Activated T-cell treated with anti-CD3 and anti-CD28 coated beads, Interleukin-2, amount 50 U/mL, for 72 hours (primary cell): ENCODE measurements around the gene HOXA11. TPM values are rescaled to one million over a fixed set of nuclear protein-coding genes. Genes with fewer than 3 reads are reported as not detected.
A peak's percentile ranks its signal among the peaks of the same experiment; 100 is the strongest.

ENCODE experiments used
- ATAC-seq, 2 donors: fragments of 150-1000 bp; cut with Tn5 transposase; replicated peaks in 1 of 2; 2 replicates each; pipeline ENCODE4 v1.10.0; 2021; ENCODE audit warnings: moderate library complexity in 2 of 2, mild to moderate bottlenecking in 1 of 2
- DNase-seq, 2 donors: peaks; one replicate each; pipeline ENCODE4 v3.0.0; 2021 to 2022; ENCODE audit warnings: mixed read lengths in 1 of 2
- H3K27ac Mint-ChIP-seq: one replicate; pipeline ENCODE4 v1.8.0; 2022; ENCODE audit warnings: mild to moderate bottlenecking, moderate library complexity, mixed read lengths
- H3K27me3 Mint-ChIP-seq: one replicate; pipeline ENCODE4 v1.8.0; 2022; ENCODE audit warnings: low read depth, mixed read lengths
- H3K36me3 Mint-ChIP-seq, 2 donors: one replicate each; pipeline ENCODE4 v1.8.0; 2022; ENCODE audit warnings: mixed read lengths in 2 of 2, mild to moderate bottlenecking in 1 of 2; ENCODE audit not compliant: insufficient read depth in 2 of 2
- H3K4me1 Mint-ChIP-seq: one replicate; pipeline ENCODE4 v1.8.0; 2022; ENCODE audit warnings: low read depth, mixed read lengths
- H3K4me3 Mint-ChIP-seq, 2 donors: one replicate each; pipeline ENCODE4 v1.8.0; 2022; ENCODE audit warnings: mild to moderate bottlenecking in 2 of 2, mixed read lengths in 2 of 2, moderate library complexity in 2 of 2
- H3K9me3 Mint-ChIP-seq, 2 donors: one replicate each; pipeline ENCODE4 v1.8.0; 2022; ENCODE audit warnings: mixed read lengths in 2 of 2
- total RNA-seq, 2 donors: library from RNA; stranded (reverse); gene quantifications; one replicate each; pipeline ENCODE4 v1.2.3, GENCODE V29; 2022

Gene HOXA11
- total RNA-seq, 2 donors from 2014 or later = 0.09 to 0.14 TPM

GRCh38 chr7:27141137-27141922 lies 43.7 kb downstream of the HOXA11 start:
- DNase-seq = no peak
- no peaks in the 10 kb centered on the region for H3K9me3 Mint-ChIP-seq
- no peak for ATAC-seq
- H3K27me3 Mint-ChIP-seq = peaks cover 47% of the 10 kb centered on the region
- no peak overlapping the region for H3K27ac Mint-ChIP-seq
- H3K4me1 Mint-ChIP-seq = peaks cover 1% of the 10 kb centered on the region
- no peaks in the 10 kb centered on the region for H3K36me3 Mint-ChIP-seq
- no peak overlapping the region for H3K4me3 Mint-ChIP-seq

DNA sequence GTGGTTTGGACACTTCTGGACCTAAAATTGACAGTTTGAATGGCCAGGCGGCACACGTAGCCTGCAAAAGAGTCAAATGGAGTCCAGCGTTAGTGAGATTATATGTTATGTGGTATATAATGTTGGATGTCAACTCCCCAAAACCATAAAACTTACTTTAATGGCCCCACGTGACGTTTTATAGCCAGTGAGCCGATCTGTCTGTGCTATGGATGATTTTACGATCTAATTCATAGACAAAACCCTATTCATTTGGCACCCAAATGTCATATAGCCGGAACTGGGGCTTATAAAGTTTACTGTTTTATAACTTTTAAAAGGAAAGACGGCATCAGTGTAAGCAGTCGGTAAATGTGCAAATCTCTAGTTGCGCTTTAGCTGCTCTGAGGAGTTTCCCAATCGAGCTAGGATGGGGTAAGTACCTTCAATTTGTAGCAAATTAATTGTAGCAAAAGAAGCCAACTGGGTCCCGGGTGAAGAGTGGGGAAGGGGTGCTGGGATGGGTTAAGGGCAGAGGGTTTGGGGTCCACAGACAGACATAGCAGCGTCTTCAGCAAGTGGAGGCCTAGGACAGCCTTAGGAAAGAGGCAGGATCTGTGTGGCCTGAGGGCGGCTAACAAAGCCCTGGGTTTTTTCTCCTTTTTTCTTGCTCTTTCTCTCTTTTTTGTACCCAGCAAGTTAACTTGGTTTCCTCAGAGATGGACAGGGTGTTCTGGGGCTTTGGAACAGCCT lies 44.7 kb downstream of the HOXA11 start:
- Mint-ChIP-seq H3K36me3 (peaks cover 0 to 2% of the 10 kb centered on the region in 2 donors), H3K27ac (no peak overlapping the region), H3K9me3 (no peaks in the 10 kb centered on the region), H3K4me1 (peaks cover 12% of the 10 kb centered on the region), H3K27me3 (peaks cover 46% of the 10 kb centered on the region), H3K4me3 (no peak overlapping the region)
- no peak for DNase-seq
- ATAC-seq = no peak

GRCh38 chr7:27139334-27140125 lies 45.5 kb downstream of the HOXA11 start:
- H3K27ac Mint-ChIP-seq = no peak overlapping the region

DNA sequence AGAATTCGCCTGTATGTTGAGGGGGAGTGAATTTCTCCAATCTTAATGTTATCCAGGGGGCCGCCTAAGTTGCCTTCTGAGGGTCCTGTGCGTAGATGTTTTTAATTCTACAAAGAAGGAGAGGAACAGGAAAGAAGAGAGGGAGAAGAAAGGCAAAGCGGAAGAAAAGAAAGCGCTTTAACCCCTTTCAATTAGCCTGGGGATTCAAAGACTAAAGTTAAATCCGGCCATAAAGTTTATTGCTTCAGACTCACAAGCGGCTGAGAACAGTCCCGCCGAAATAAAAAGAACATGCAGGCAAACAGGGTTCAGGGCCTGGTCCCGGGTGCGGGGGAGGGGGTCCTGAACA lies 46.1 kb downstream of the HOXA11 start:
- Mint-ChIP-seq H3K9me3 (no peaks in the 10 kb centered on the region), H3K36me3 (peaks cover 0 to 2% of the 10 kb centered on the region in 2 donors), H3K4me3 (no peak overlapping the region), H3K27me3 (peaks cover 42% of the 10 kb centered on the region), H3K4me1 (peaks cover 25% of the 10 kb centered on the region), H3K27ac (no peak overlapping the region)
- DNase-seq (no peak), ATAC-seq (no peak)

More at GRCh38 chr7:27139334-27140125, 45.5 kb downstream of the HOXA11 start:
- DNase-seq (no peak), ATAC-seq (no peak)
- H3K4me1 Mint-ChIP-seq = peaks cover 19% of the 10 kb centered on the region
- peaks cover 0 to 2% of the 10 kb centered on the region in 2 donors for H3K36me3 Mint-ChIP-seq
- H3K4me3 Mint-ChIP-seq = no peak overlapping the region
- no peaks in the 10 kb centered on the region for H3K9me3 Mint-ChIP-seq
- H3K27me3 Mint-ChIP-seq = peaks cover 42% of the 10 kb centered on the region

DNA sequence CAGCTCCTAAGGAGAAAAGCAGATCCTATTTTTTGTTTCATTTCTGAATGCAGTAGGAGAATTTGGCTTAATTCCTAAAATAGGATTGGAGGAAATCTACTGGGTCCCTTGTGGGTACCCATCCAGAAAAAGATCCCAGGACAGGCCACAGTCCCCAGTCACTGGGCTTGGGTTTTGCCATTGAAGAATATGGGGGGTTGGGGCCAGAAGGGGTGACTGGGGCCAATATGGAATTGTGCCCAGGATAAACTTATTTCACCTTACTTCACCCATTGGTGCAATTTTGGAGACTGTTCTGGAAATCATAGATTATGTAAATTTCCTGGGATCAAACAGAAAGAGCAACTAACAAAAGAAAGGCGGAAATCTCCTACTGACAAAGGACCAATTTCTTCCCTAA lies 46.6 kb downstream of the HOXA11 start:
- peaks cover 0 to 2% of the 10 kb centered on the region in 2 donors for H3K36me3 Mint-ChIP-seq
- peaks cover 42% of the 10 kb centered on the region for H3K27me3 Mint-ChIP-seq
- H3K27ac Mint-ChIP-seq = no peak overlapping the region
- peaks cover 30% of the 10 kb centered on the region for H3K4me1 Mint-ChIP-seq
- no peaks in the 10 kb centered on the region for H3K9me3 Mint-ChIP-seq
- DNase-seq = no peak
- no peak overlapping the region for H3K4me3 Mint-ChIP-seq
- ATAC-seq = no peak

DNA sequence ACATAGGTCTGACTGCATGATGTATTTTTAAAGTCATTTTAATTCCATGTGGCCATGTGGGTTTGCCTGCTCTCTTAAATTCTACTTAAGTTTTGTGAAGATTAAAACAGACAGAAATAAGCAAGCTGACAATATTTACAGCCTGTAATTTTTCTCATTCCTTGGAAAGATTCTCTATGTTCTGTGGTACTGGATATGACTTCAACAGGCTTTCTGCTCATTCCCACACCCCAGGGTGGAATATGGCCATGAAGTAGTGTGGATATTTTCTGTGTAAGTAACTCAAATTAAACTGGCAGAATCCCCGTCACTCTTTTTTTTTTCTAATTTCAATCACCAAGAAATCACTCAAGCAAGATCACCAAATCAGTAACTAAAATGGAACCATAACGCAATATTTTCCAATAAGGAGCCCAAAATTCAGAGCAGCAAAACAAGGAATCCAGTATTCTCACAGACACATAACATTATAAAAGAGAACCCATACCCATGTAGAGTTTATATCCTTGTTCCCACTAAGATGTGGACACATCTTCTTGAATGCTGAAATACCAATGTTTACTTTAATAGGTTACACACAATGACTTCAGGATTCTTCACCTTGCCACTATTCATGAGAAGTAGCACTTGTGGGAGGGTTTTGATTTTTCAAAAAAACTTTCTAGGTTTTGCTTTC lies 47.3 kb downstream of the HOXA11 start:
- H3K4me1 Mint-ChIP-seq = peaks cover 35% of the 10 kb centered on the region
- DNase-seq (no peak), ATAC-seq (no peak)
- H3K27me3 Mint-ChIP-seq = peaks cover 47% of the 10 kb centered on the region
- no peak overlapping the region for H3K4me3 Mint-ChIP-seq
- H3K36me3 Mint-ChIP-seq = peaks cover 0 to 2% of the 10 kb centered on the region in 2 donors
- no peak overlapping the region for H3K27ac Mint-ChIP-seq
- no peaks in the 10 kb centered on the region for H3K9me3 Mint-ChIP-seq

DNA sequence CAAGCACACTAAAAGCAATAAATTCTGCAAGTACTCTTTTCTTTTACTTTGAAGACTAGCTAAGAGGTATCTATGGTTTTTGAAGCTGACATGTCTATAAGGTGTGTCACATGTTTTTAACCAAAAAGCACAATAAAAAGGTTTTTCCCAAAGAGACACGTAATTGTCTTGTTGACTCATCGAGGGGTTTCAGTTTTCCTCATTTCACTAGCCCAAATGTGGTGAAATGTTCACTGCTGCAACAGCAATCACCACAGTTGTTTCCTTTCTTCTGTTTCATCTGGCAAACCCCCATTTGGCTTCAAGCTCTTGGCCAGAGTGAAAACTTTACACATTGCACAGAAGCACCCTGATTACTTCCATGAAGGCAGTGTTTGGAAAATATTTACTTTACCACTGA lies 50.6 kb downstream of the HOXA11 start:
- peaks cover 43% of the 10 kb centered on the region for H3K27me3 Mint-ChIP-seq
- peak overlapping the region; percentile 52 to 59 for H3K4me3 Mint-ChIP-seq
- peaks cover 0 to 3% of the 10 kb centered on the region in 2 donors for H3K36me3 Mint-ChIP-seq
- H3K27ac Mint-ChIP-seq = peak overlapping the region; percentile 84
- H3K4me1 Mint-ChIP-seq = peaks cover 48% of the 10 kb centered on the region
- peak; percentile 73 to 87 for ATAC-seq
- DNase-seq = peak; percentile 55 to 59
- H3K9me3 Mint-ChIP-seq = no peaks in the 10 kb centered on the region

GRCh38 chr7:27133409-27134231 lies 51.4 kb downstream of the HOXA11 start:
- Mint-ChIP-seq H3K36me3 (peaks cover 0 to 3% of the 10 kb centered on the region in 2 donors), H3K27ac (no peak overlapping the region), H3K9me3 (no peaks in the 10 kb centered on the region), H3K4me1 (peaks cover 48% of the 10 kb centered on the region), H3K27me3 (peaks cover 51% of the 10 kb centered on the region), H3K4me3 (peak overlapping the region; percentile 52 to 59)
- ATAC-seq (peak in 1 of 2 donors; percentile 3), DNase-seq (no peak)

- ATAC-seq (no peak), DNase-seq (no peak)
- peaks cover 53% of the 10 kb centered on the region for H3K27me3 Mint-ChIP-seq
- no peaks in the 10 kb centered on the region for H3K9me3 Mint-ChIP-seq
- no peak overlapping the region for H3K4me3 Mint-ChIP-seq
- H3K4me1 Mint-ChIP-seq = peaks cover 48% of the 10 kb centered on the region
- no peak overlapping the region for H3K27ac Mint-ChIP-seq
- H3K36me3 Mint-ChIP-seq = peaks cover 0 to 3% of the 10 kb centered on the region in 2 donors
These were observed 52.1 kb downstream of the HOXA11 start for GRCh38 chr7:27132978-27133377.

DNA sequence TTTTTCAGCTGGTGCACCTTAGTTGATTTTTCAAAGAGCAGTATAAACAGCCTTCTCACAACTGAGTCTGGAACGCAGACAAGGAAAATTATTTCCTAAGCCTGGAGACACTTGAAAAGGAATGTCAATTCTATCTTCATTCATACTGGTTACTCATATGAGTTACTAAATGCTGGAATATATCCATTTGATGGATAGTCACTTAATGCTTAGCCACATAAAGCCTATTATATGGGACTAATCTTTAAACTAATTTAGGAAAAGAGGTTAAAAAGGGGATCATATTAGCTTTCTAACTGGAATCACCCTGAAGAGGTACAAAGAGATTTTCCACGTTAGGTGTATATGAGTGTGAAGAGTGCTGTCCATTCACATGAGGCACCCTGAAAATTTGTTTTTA lies 52.8 kb downstream of the HOXA11 start:
- DNase-seq (no peak), ATAC-seq (no peak)
- Mint-ChIP-seq H3K36me3 (peaks cover 0 to 3% of the 10 kb centered on the region in 2 donors), H3K27ac (no peak overlapping the region), H3K9me3 (no peaks in the 10 kb centered on the region), H3K4me3 (peak overlapping the region in 1 of 2 donors; percentile 32), H3K4me1 (peaks cover 48% of the 10 kb centered on the region), H3K27me3 (peaks cover 53% of the 10 kb centered on the region)

- no peak overlapping the region for H3K27ac Mint-ChIP-seq
- peaks cover 0 to 3% of the 10 kb centered on the region in 2 donors for H3K36me3 Mint-ChIP-seq
- H3K4me1 Mint-ChIP-seq = peaks cover 47% of the 10 kb centered on the region
- ATAC-seq (no peak), DNase-seq (no peak)
- H3K9me3 Mint-ChIP-seq = no peaks in the 10 kb centered on the region
- H3K27me3 Mint-ChIP-seq = peaks cover 55% of the 10 kb centered on the region
- H3K4me3 Mint-ChIP-seq = peak overlapping the region; percentile 40 to 77
These were observed 53.6 kb downstream of the HOXA11 start for GRCh38 chr7:27131390-27131819.
